ENCODE measurements around the gene CNGA1.
"Not testable (repeated sequence)": the region's sequence is repeated elsewhere in the genome, so short reads cannot be mapped to it uniquely, and the experiment has no call there.

DNA sequence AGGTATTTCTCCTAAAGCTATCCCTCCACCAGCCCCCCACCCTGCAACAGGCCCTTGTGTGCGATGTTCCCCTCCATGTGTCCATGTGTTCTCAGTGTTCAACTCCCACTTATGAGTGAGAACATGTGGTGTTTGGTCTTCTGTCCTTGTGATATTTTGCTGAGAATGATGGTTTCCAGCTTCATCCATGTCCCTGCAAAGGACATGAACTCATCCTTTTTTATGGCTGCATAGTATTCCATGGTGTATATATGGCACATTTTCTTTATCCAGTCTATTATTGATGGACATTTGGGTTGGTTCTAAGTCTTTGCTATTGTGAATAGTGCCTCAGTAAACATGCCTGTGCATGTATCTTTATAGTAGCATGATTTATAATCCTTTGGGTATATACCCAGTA is 99.3 kb downstream of the CNGA1 start:
- TF ChIP-seq CTCF (IDR thresholded peaks at IDR 0.05; ENCODE audit: insufficient read depth, low read length, poor library complexity, severe bottlenecking); EZH2phosphoT487 (conservative IDR thresholded peaks at IDR 0.05; ENCODE audit: low read length): not testable (repeated sequence)
